ENCODE measurements around the gene GOLIM4.

The GOLIM4 gene

GRCh38 chr3:168072323-168072650 is 23.4 kb downstream of the GOLIM4 start:
- no peak for DNase-seq (ENCODE audit: extremely low read depth, low read depth)
- no peak for TF ChIP-seq CTCF (IDR thresholded peaks at IDR 0.05; ENCODE audit: low read depth, low read length)

- peak; percentile 51 for DNase-seq (ENCODE audit: extremely low read depth, low read depth)
- no peak for TF ChIP-seq CTCF (IDR thresholded peaks at IDR 0.05; ENCODE audit: low read depth, low read length)
Measured at GRCh38 chr3:168071591-168072322, 24.0 kb downstream of the GOLIM4 start.

GRCh38 chr3:168070919-168071318 is 24.8 kb downstream of the GOLIM4 start:
- no peak for TF ChIP-seq CTCF (IDR thresholded peaks at IDR 0.05; ENCODE audit: low read depth, low read length)
- DNase-seq (ENCODE audit: extremely low read depth, low read depth) = no peak

- DNase-seq (ENCODE audit: extremely low read depth, low read depth) = no peak
- TF ChIP-seq CTCF (IDR thresholded peaks at IDR 0.05; ENCODE audit: low read depth, low read length) = no peak
Measured at GRCh38 chr3:168068346-168068745, 27.4 kb downstream of the GOLIM4 start.

GRCh38 chr3:168066882-168067281 is 28.8 kb downstream of the GOLIM4 start:
- no peak for TF ChIP-seq CTCF (IDR thresholded peaks at IDR 0.05; ENCODE audit: low read depth, low read length)
- no peak for DNase-seq (ENCODE audit: extremely low read depth, low read depth)

GRCh38 chr3:168065569-168065968 is 30.2 kb downstream of the GOLIM4 start:
- no peak for DNase-seq (ENCODE audit: extremely low read depth, low read depth)
- TF ChIP-seq CTCF (IDR thresholded peaks at IDR 0.05; ENCODE audit: low read depth, low read length) = no peak

- no peak for DNase-seq (ENCODE audit: extremely low read depth, low read depth)
Measured at GRCh38 chr3:168063122-168063521, 32.6 kb downstream of the GOLIM4 start.

More at GRCh38 chr3:168063122-168063521, 32.6 kb downstream of the GOLIM4 start:
- TF ChIP-seq CTCF (IDR thresholded peaks at IDR 0.05; ENCODE audit: low read depth, low read length) = no peak

All from AG09319 (cell line).